ENCODE data around the gene QPRT. TPM values are rescaled to one million over a fixed set of nuclear protein-coding genes. Genes with fewer than 3 reads are reported as not detected.
"Not testable (repeated sequence)": the region's sequence is repeated elsewhere in the genome, so short reads cannot be mapped to it uniquely, and the experiment has no call there.

QPRT gene
- total RNA-seq, 5 donors from 2014 or later (not counting 1 experiment from before 2014, with no cell fraction given): 1.4 to 2.5 (median 2.1) TPM

- WGBS (ENCODE audit: insufficient coverage): 91% methylated on average over 16 of the region's 26 CpGs
- H3K27me3 ChIP-seq (replicated peaks in 1 of 2; ENCODE audit: control insufficient read depth in 2 of 2, extremely low read depth in 1 of 2, insufficient read depth in 2 of 2, low read length in 1 of 2); DNase-seq; ATAC-seq (replicated peaks in 1 of 4); H3K4me3 Mint-ChIP-seq; H3K4me3 ChIP-seq (ENCODE audit: control insufficient read depth in 1 of 2, extremely low read depth in 1 of 2, low read length in 1 of 2); H3K27ac ChIP-seq (ENCODE audit: low read length); H3K27ac Mint-ChIP-seq; H3K9me3 ChIP-seq; H3K4me1 Mint-ChIP-seq; POLR2A ChIA-PET; H3K36me3 Mint-ChIP-seq; H3K36me3 ChIP-seq (ENCODE audit: control insufficient read depth in 2 of 2, extremely low read depth in 1 of 2, insufficient read depth in 1 of 2, low read length in 1 of 2); H3K27me3 Mint-ChIP-seq; H3K4me1 ChIP-seq (ENCODE audit: control insufficient read depth in 1 of 2, extremely low read depth in 1 of 2, insufficient read depth in 2 of 2, low read length in 2 of 2); H3K9me3 Mint-ChIP-seq: not testable (repeated sequence)
- CTCF ChIA-PET: interaction anchor here in 1 of 2 donors (0.6 to 0.7 kb wide), 2 partner anchors 92 to 117 kb away, joined by 3 read pairs; no protein-coding TSS in a partner anchor
Observed at GRCh38 chr16:29692606-29693005, 13.6 kb downstream of the QPRT start.

DNA sequence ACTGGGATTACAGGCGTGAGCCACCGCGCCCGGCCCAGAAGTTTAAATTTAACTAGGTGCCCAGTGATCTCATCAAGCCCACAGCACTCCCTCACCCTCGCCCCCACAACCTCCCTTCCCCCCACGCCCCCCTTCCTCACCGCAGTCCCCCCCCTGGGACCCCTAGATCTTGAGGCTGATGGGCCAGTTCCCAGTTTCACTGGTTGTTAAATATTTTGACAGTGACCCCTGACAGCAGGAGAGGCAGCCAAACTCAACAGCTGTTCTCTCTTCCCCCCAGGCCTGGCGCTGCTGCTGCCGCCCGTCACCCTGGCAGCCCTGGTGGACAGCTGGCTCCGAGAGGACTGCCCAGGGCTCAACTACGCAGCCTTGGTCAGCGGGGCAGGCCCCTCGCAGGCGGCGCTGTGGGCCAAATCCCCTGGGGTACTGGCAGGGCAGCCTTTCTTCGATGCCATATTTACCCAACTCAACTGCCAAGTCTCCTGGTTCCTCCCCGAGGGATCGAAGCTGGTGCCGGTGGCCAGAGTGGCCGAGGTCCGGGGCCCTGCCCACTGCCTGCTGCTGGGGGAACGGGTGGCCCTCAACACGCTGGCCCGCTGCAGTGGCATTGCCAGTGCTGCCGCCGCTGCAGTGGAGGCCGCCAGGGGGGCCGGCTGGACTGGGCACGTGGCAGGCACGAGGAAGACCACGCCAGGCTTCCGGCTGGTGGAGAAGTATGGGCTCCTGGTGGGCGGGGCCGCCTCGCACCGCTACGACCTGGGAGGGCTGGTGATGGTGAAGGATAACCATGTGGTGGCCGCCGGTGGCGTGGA is 15.6 kb downstream of the QPRT start:
- peaks cover 6 to 10% (median 6%) of the 10 kb centered on the region in 3 donors for H3K4me1 Mint-ChIP-seq
- POLR2A ChIA-PET: no interaction called here
- CTCF ChIA-PET: interaction anchor here (0.6 to 0.7 kb wide), 6 partner anchors 10 to 345 kb away, joined by 3 to 6 read pairs (median 4); no protein-coding TSS in a partner anchor
- H3K36me3 Mint-ChIP-seq: no peaks in the 10 kb centered on the region
- DNase-seq: no peak
- H3K27ac Mint-ChIP-seq: no peak overlapping the region
- no peak for ATAC-seq (replicated peaks in 1 of 4)
- H3K27me3 ChIP-seq (replicated peaks in 1 of 2; ENCODE audit: control insufficient read depth in 2 of 2, extremely low read depth in 1 of 2, insufficient read depth in 2 of 2, low read length in 1 of 2): no peaks in the 10 kb centered on the region
- no peaks in the 10 kb centered on the region for H3K36me3 ChIP-seq (ENCODE audit: control insufficient read depth in 2 of 2, extremely low read depth in 1 of 2, insufficient read depth in 1 of 2, low read length in 1 of 2)
- no peak overlapping the region for H3K4me3 Mint-ChIP-seq
- H3K27me3 Mint-ChIP-seq: no peaks in the 10 kb centered on the region
- no peak overlapping the region for H3K4me3 ChIP-seq (ENCODE audit: control insufficient read depth in 1 of 2, extremely low read depth in 1 of 2, low read length in 1 of 2)
- H3K27ac ChIP-seq (ENCODE audit: low read length): no peak overlapping the region
- H3K9me3 ChIP-seq: no peaks in the 10 kb centered on the region
- peaks cover 0 to 7% of the 10 kb centered on the region in 2 experiments for H3K4me1 ChIP-seq (ENCODE audit: control insufficient read depth in 1 of 2, extremely low read depth in 1 of 2, insufficient read depth in 2 of 2, low read length in 2 of 2)
- H3K9me3 Mint-ChIP-seq: no peaks in the 10 kb centered on the region
- 93% methylated on average over 21 of the region's 41 CpGs for WGBS (ENCODE audit: insufficient coverage)

- POLR2A ChIA-PET; H3K4me3 Mint-ChIP-seq; H3K36me3 Mint-ChIP-seq; DNase-seq; H3K27me3 Mint-ChIP-seq; H3K4me3 ChIP-seq (ENCODE audit: control insufficient read depth in 1 of 2, extremely low read depth in 1 of 2, low read length in 1 of 2); H3K27me3 ChIP-seq (replicated peaks in 1 of 2; ENCODE audit: control insufficient read depth in 2 of 2, extremely low read depth in 1 of 2, insufficient read depth in 2 of 2, low read length in 1 of 2); H3K36me3 ChIP-seq (ENCODE audit: control insufficient read depth in 2 of 2, extremely low read depth in 1 of 2, insufficient read depth in 1 of 2, low read length in 1 of 2); H3K9me3 Mint-ChIP-seq; ATAC-seq (replicated peaks in 1 of 4); H3K9me3 ChIP-seq; H3K27ac ChIP-seq (ENCODE audit: low read length); H3K27ac Mint-ChIP-seq: not testable (repeated sequence)
- 100% methylated on average over 2 of the region's 3 CpGs for WGBS (ENCODE audit: insufficient coverage)
- H3K4me1 Mint-ChIP-seq: peaks cover 9 to 13% (median 10%) of the 10 kb centered on the region in 3 donors
- H3K4me1 ChIP-seq (ENCODE audit: control insufficient read depth in 1 of 2, extremely low read depth in 1 of 2, insufficient read depth in 2 of 2, low read length in 2 of 2): peaks cover 2 to 15% of the 10 kb centered on the region in 2 experiments
- CTCF ChIA-PET: interaction anchor here in 1 of 2 donors (0.7 kb wide), 1 partner anchor 150 kb away, joined by 3 read pairs; no protein-coding TSS in a partner anchor
Observed at GRCh38 chr16:29695675-29696074, 16.7 kb downstream of the QPRT start.

- peaks cover 15 to 22% (median 21%) of the 10 kb centered on the region in 3 donors for H3K4me1 Mint-ChIP-seq
- ATAC-seq (replicated peaks in 1 of 4): no peak
- Histone ChIP-seq H3K27ac (ENCODE audit: low read length) (no peak overlapping the region), H3K27me3 (replicated peaks in 1 of 2; ENCODE audit: control insufficient read depth in 2 of 2, extremely low read depth in 1 of 2, insufficient read depth in 2 of 2, low read length in 1 of 2) (no peaks in the 10 kb centered on the region), H3K4me3 (ENCODE audit: control insufficient read depth in 1 of 2, extremely low read depth in 1 of 2, low read length in 1 of 2) (no peak overlapping the region), H3K36me3 (ENCODE audit: control insufficient read depth in 2 of 2, extremely low read depth in 1 of 2, insufficient read depth in 1 of 2, low read length in 1 of 2) (no peaks in the 10 kb centered on the region), H3K9me3 (no peaks in the 10 kb centered on the region), H3K4me1 (ENCODE audit: control insufficient read depth in 1 of 2, extremely low read depth in 1 of 2, insufficient read depth in 2 of 2, low read length in 2 of 2) (peaks cover 11 to 22% of the 10 kb centered on the region in 2 experiments)
- no peaks in the 10 kb centered on the region for H3K9me3 Mint-ChIP-seq
- DNase-seq: no peak
- ChIA-PET CTCF (interaction anchor here in 1 of 2 donors (0.6 kb wide), 1 partner anchor 138 kb away, joined by 3 read pairs; no protein-coding TSS in a partner anchor), POLR2A (interaction anchor here (0.6 to 0.7 kb wide), 2 partner anchors 17 to 83 kb away, joined by 3 to 4 read pairs; no protein-coding TSS in a partner anchor)
- H3K4me3 Mint-ChIP-seq: no peak overlapping the region
- H3K27ac Mint-ChIP-seq: no peak overlapping the region
- no peaks in the 10 kb centered on the region for H3K27me3 Mint-ChIP-seq
- 93% methylated on average over 15 of the region's 21 CpGs for WGBS (ENCODE audit: insufficient coverage)
- H3K36me3 Mint-ChIP-seq: no peaks in the 10 kb centered on the region
Observed at GRCh38 chr16:29696881-29697331, 17.9 kb downstream of the QPRT start.

- H3K4me3 Mint-ChIP-seq: no peak overlapping the region
- no peak overlapping the region for H3K27ac ChIP-seq (ENCODE audit: low read length)
- no peaks in the 10 kb centered on the region for H3K9me3 ChIP-seq
- H3K4me1 Mint-ChIP-seq: peaks cover 19 to 27% (median 25%) of the 10 kb centered on the region in 3 donors
- H3K27ac Mint-ChIP-seq: no peak overlapping the region
- DNase-seq (no peak), ATAC-seq (replicated peaks in 1 of 4) (no peak)
- no peaks in the 10 kb centered on the region for H3K27me3 ChIP-seq (replicated peaks in 1 of 2; ENCODE audit: control insufficient read depth in 2 of 2, extremely low read depth in 1 of 2, insufficient read depth in 2 of 2, low read length in 1 of 2)
- H3K4me1 ChIP-seq (ENCODE audit: control insufficient read depth in 1 of 2, extremely low read depth in 1 of 2, insufficient read depth in 2 of 2, low read length in 2 of 2): peaks cover 16 to 25% of the 10 kb centered on the region in 2 experiments
- WGBS (ENCODE audit: insufficient coverage): 92% methylated on average over 2 of the region's 7 CpGs
- H3K27me3 Mint-ChIP-seq: no peaks in the 10 kb centered on the region
- H3K36me3 ChIP-seq (ENCODE audit: control insufficient read depth in 2 of 2, extremely low read depth in 1 of 2, insufficient read depth in 1 of 2, low read length in 1 of 2): no peaks in the 10 kb centered on the region
- no peak overlapping the region for H3K4me3 ChIP-seq (ENCODE audit: control insufficient read depth in 1 of 2, extremely low read depth in 1 of 2, low read length in 1 of 2)
- H3K36me3 Mint-ChIP-seq: no peaks in the 10 kb centered on the region
- no peaks in the 10 kb centered on the region for H3K9me3 Mint-ChIP-seq
- POLR2A ChIA-PET: interaction anchor here in 1 of 2 donors (0.6 kb wide), 1 partner anchor 84 kb away, joined by 3 read pairs; no protein-coding TSS in a partner anchor
- CTCF ChIA-PET: interaction anchor here in 1 of 2 donors (0.6 kb wide), 1 partner anchor 137 kb away, joined by 3 read pairs; no protein-coding TSS in a partner anchor
Observed at GRCh38 chr16:29697391-29697790, 18.4 kb downstream of the QPRT start.

DNA sequence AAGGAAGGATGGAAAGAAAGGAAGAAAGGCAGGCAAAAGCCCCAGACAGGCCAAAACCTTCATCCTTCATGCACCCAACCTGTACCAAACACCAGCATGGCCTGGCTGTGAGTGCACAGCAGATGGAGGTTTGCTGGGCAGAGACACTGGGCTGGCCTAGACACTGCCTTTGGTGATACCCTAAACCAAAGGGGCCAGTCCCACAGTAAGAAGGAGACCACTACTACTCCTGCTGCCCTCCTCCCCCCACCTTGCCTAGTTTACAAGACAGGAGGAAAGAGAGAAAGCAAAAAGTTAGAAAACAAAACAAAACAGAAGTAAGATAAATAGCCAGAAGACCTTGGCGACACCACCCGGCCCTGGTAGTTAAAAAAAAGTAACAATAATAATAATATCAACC is 19.1 kb downstream of the QPRT start:
- H3K9me3 ChIP-seq: no peaks in the 10 kb centered on the region
- POLR2A ChIA-PET: interaction anchor here in 1 of 2 donors (0.6 kb wide), 1 partner anchor 91 kb away, joined by 4 read pairs; no protein-coding TSS in a partner anchor

More for the DNA sequence above, 19.1 kb downstream of the QPRT start:
- CTCF ChIA-PET: interaction anchor here in 1 of 2 donors (0.6 kb wide), 1 partner anchor 39 kb away, joined by 3 read pairs; no protein-coding TSS in a partner anchor
- Histone ChIP-seq H3K4me3 (ENCODE audit: control insufficient read depth in 1 of 2, extremely low read depth in 1 of 2, low read length in 1 of 2) (no peak overlapping the region), H3K36me3 (ENCODE audit: control insufficient read depth in 2 of 2, extremely low read depth in 1 of 2, insufficient read depth in 1 of 2, low read length in 1 of 2) (no peaks in the 10 kb centered on the region), H3K4me1 (ENCODE audit: control insufficient read depth in 1 of 2, extremely low read depth in 1 of 2, insufficient read depth in 2 of 2, low read length in 2 of 2) (peaks cover 20 to 32% of the 10 kb centered on the region in 2 experiments), H3K27me3 (replicated peaks in 1 of 2; ENCODE audit: control insufficient read depth in 2 of 2, extremely low read depth in 1 of 2, insufficient read depth in 2 of 2, low read length in 1 of 2) (no peaks in the 10 kb centered on the region), H3K27ac (ENCODE audit: low read length) (no peak overlapping the region)
- H3K4me1 Mint-ChIP-seq: peaks cover 26 to 34% (median 31%) of the 10 kb centered on the region in 3 donors
- DNase-seq: no peak
- no peaks in the 10 kb centered on the region for H3K9me3 Mint-ChIP-seq
- ATAC-seq (replicated peaks in 1 of 4): no peak
- H3K27ac Mint-ChIP-seq: no peak overlapping the region
- no peaks in the 10 kb centered on the region for H3K27me3 Mint-ChIP-seq
- H3K36me3 Mint-ChIP-seq: no peaks in the 10 kb centered on the region
- H3K4me3 Mint-ChIP-seq: no peak overlapping the region
- WGBS (ENCODE audit: insufficient coverage): no CpG with 5 or more reads among the region's 2 CpGs

Measured in T-cell (primary cell).